Esophagus muscularis mucosa (tissue), 4 donors: ENCODE data around the gene SLC22A2.

ENCODE experiments used
- CTCF ChIP-seq, 3 experiments: fragments of 200-600 bp in 2 of 3; fragments of 450-650 bp in 1 of 3; sonication (generic) in 2 of 3; IDR thresholded peaks; one replicate each; pipeline ENCODE4 v1.5.1; 2017 to 2019; ENCODE audit warnings: antibody characterized with exemption in 3 of 3, mild to moderate bottlenecking in 2 of 3, moderate library complexity in 1 of 3
- EP300 ChIP-seq: sonication (generic); formaldehyde crosslinking; IDR thresholded peaks from one replicate; pipeline ENCODE4 v1.6.1; 2017; ENCODE audit warnings: antibody characterized with exemption
- POLR2AphosphoS5 ChIP-seq, 2 donors: sonication (generic); formaldehyde crosslinking; IDR thresholded peaks; one replicate each; pipeline ENCODE4 v1.6.1; 2017; ENCODE audit warnings: antibody characterized with exemption in 2 of 2

- no peak for TF ChIP-seq EP300
- no peak for TF ChIP-seq CTCF (IDR thresholded peaks at IDR 0.05)
- TF ChIP-seq POLR2AphosphoS5 (IDR thresholded peaks at IDR 0.05), result no peak
Measured at GRCh38 chr6:160224639-160225237, 33.9 kb downstream of the SLC22A2 start.
